SK-N-MC (cell line): ENCODE measurements around the gene LCP2.

Source experiments
- DNase-seq: peaks from one replicate; pipeline ENCODE4 v3.0.0-alpha.2; 2011; ENCODE audit warnings: low read depth, low spot score
- H3K27ac ChIP-seq: fragments of 200-600 bp; sonication (generic); 2 replicates; pipeline ENCODE4 v1.5.1; 2016; ENCODE audit warnings: mixed run types
- H3K36me3 ChIP-seq: fragments of 200-600 bp; sonication (generic); 2 replicates; pipeline ENCODE4 v1.6.1; 2017; ENCODE audit warnings: antibody characterized with exemption, low read length, mixed read lengths; ENCODE audit not compliant: insufficient read depth
- H3K4me3 ChIP-seq: fragments of 200-600 bp; sonication (generic); 2 replicates; pipeline ENCODE4 v1.5.1; 2016
- H3K9ac ChIP-seq: fragments of 200-600 bp; sonication (generic); 2 replicates; pipeline ENCODE4 v1.8.0; 2017; ENCODE audit warnings: mixed run types, mixed read lengths; ENCODE audit not compliant: insufficient read length
- H3K9me3 ChIP-seq: fragments of 200-600 bp; sonication (generic); 2 replicates; pipeline ENCODE4 v1.6.1; 2017; ENCODE audit warnings: low read depth, mild to moderate bottlenecking, antibody characterized with exemption, low read length, moderate library complexity, mixed read lengths
- EZH2 ChIP-seq: fragments of 200-600 bp; sonication (generic); IDR thresholded peaks from one replicate; pipeline ENCODE4 v1.6.1; 2017; ENCODE audit warnings: antibody characterized with exemption
- FOXP2 ChIP-seq: optimal IDR thresholded peaks from 2 replicates; pipeline ENCODE3; 2011; ENCODE audit warnings: mild to moderate bottlenecking, moderate library complexity; ENCODE audit not compliant: insufficient read depth; ENCODE audit errors: extremely low read length, control extremely low read depth
- POLR2AphosphoS5 ChIP-seq: IDR thresholded peaks from 2 replicates; pipeline ENCODE4 v1.6.1; 2012; ENCODE audit warnings: mild to moderate bottlenecking, low read depth, low read length, borderline replicate concordance

Gene LCP2

GRCh38 chr5:170305016-170305645 is 7.6 kb upstream of the LCP2 start:
- Histone ChIP-seq H3K4me3 (no peak overlapping the region), H3K36me3 (no peaks in the 10 kb centered on the region), H3K9me3 (no peaks in the 10 kb centered on the region), H3K9ac (no peak overlapping the region), H3K27ac (no peak overlapping the region)
- TF ChIP-seq POLR2AphosphoS5 = no peak
- no peak for TF ChIP-seq FOXP2
- no peak for TF ChIP-seq EZH2
- no peak for DNase-seq

DNA sequence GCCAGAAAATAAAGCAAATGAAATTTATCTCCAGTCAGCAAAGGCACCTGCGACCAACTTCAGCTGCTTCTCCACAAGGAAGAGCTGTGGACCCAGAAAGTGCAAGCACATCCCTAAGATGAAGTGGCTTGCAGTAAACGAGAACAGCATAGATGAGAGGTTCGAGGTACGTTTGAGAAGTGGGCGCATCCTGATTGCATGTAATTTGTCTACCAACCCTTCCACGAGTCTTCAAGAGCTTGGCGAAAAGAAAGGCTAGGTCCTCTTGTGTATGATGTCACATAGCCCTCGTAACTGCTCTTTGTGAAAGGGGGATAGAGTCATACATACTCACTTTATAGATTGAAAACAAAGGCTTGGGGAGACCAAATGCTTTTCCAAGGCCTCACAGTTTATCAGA is 6.0 kb upstream of the LCP2 start:
- H3K9me3 ChIP-seq = no peaks in the 10 kb centered on the region
- no peaks in the 10 kb centered on the region for H3K36me3 ChIP-seq
- DNase-seq = no peak
- H3K27ac ChIP-seq = no peak overlapping the region
- H3K4me3 ChIP-seq = no peak overlapping the region
- H3K9ac ChIP-seq = no peak overlapping the region
- TF ChIP-seq FOXP2 (no peak), POLR2AphosphoS5 (no peak), EZH2 (no peak)

GRCh38 chr5:170302653-170303501 is 5.3 kb upstream of the LCP2 start:
- Histone ChIP-seq H3K9ac (no peak overlapping the region), H3K9me3 (no peaks in the 10 kb centered on the region), H3K27ac (no peak overlapping the region), H3K36me3 (no peaks in the 10 kb centered on the region), H3K4me3 (no peak overlapping the region)
- TF ChIP-seq FOXP2 (no peak), POLR2AphosphoS5 (no peak), EZH2 (no peak)
- DNase-seq = no peak

DNA sequence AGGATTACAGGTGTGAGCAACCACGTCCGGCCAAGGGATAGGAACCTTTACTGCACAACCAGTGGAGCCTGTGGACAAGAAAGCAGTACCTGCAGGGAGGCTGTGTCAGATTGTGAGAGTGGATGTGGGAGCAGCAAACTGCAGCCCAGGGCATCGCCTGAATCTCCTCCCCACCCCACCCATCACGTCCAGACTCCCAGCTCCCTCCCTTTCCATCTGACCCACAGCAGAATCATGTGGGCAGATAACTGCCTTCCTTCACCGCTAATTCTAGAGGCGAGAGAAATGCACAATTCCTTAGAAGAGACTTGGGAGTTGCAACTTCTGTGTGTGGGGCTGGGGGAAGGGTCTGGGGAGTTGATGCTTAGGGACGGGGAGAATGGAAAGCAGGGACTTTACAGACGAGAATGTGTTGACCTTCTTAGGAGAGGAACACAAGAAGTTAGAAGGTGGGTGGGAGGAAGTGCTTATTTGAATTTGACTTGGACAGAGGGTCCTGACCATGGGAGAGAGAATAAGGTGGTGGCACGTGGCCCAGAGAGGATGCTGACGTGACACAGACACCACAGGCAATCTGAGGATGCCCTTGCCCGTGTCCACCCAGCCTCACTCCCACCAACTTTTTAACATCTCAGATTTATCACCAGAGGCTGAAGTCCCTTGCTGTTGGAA is 4.5 kb upstream of the LCP2 start:
- no peaks in the 10 kb centered on the region for H3K9me3 ChIP-seq
- DNase-seq = no peak
- TF ChIP-seq FOXP2 (no peak), EZH2 (no peak), POLR2AphosphoS5 (no peak)
- no peak overlapping the region for H3K4me3 ChIP-seq
- H3K36me3 ChIP-seq = no peaks in the 10 kb centered on the region
- no peak overlapping the region for H3K27ac ChIP-seq
- no peak overlapping the region for H3K9ac ChIP-seq

DNA sequence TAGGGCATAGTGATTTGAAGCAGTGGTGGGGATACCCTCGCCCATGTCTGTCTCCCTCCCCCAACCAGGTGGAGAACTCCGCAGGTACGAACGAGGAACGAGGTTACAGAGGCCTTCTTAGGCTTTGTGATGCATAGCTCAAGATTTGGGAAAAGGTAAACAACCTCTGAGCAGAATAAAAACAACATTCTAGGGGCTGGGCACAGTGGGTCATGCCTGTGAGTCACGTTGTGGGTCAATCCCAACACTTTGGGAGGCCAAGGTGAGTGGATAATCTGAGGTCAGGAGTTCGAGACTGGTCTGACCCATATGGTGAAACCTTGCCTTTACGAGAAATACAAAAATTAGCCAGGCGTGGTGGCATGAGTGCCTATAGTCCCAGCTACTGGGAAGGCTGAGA is 3.6 kb upstream of the LCP2 start:
- no peak overlapping the region for H3K4me3 ChIP-seq
- no peak overlapping the region for H3K27ac ChIP-seq
- H3K36me3 ChIP-seq = no peaks in the 10 kb centered on the region
- TF ChIP-seq FOXP2 = no peak
- TF ChIP-seq EZH2 = no peak
- no peak for TF ChIP-seq POLR2AphosphoS5
- no peaks in the 10 kb centered on the region for H3K9me3 ChIP-seq
- no peak for DNase-seq
- no peak overlapping the region for H3K9ac ChIP-seq

DNA sequence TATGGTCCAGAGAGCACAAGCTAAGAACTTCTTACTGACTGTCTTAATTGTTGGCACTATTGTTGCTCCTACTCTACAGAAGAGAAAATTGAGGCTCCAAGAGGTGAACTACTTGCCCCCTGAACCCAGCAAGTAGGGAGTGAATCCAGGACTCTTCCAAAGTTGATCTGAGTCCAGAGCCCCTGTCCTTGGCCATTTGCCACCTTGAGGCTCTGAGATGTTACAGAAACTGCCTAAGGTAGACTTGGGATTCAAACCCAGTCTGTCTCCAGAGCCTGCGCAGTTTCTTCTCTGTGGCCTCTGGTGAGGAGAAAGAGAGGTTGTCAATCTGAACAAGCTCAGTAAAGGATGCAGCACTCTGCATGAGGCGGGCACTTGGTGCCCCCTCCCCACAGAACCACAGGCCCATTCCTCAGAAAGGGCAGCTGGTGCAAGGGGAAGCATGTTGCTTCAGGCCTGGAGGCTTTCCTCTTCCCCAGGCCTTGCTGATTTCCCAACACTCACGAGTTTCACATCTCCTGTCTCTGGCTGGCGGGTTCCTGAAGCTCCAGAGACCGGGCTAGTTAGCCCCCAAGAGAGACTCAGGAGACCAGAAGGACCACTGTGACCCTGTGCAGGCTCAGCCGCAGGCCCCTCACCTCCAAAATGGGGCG is 2.9 kb upstream of the LCP2 start:
- Histone ChIP-seq H3K27ac (no peak overlapping the region), H3K9ac (no peak overlapping the region), H3K9me3 (no peaks in the 10 kb centered on the region), H3K36me3 (no peaks in the 10 kb centered on the region), H3K4me3 (no peak overlapping the region)
- no peak for DNase-seq
- TF ChIP-seq POLR2AphosphoS5 (no peak), EZH2 (no peak), FOXP2 (no peak)

- no peak for TF ChIP-seq FOXP2
- TF ChIP-seq EZH2 = no peak
- TF ChIP-seq POLR2AphosphoS5 = no peak
- no peak for DNase-seq
- no peak overlapping the region for H3K4me3 ChIP-seq
Observed at GRCh38 chr5:170296935-170297588, 515 bp downstream of the LCP2 start.

More at GRCh38 chr5:170296935-170297588, 515 bp downstream of the LCP2 start:
- Histone ChIP-seq H3K36me3 (no peaks in the 10 kb centered on the region), H3K9me3 (no peaks in the 10 kb centered on the region), H3K9ac (no peak overlapping the region), H3K27ac (no peak overlapping the region)
